ENCODE data around the gene PMPCA. TPM values are rescaled to one million over a fixed set of nuclear protein-coding genes. Genes with fewer than 3 reads are reported as not detected.

The PMPCA gene
- total and polyA plus RNA-seq, 2 experiments from 2014 or later = 61.3 to 88.2 TPM

DNA sequence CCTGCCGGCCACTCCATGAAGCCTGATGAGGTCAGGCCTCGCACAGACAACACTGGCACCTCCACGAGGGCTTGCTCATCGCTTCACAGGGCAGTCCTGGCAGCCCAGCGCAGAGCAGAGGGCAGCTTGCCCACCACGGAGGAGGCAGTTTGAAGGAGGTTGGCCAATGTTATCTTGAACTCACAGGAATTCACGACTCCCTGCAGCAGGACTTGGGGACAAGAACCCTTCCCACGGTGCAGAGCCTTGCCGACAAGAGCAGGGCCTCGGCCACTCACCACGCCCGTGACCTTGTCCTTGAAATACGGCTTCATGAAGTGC is 15.5 kb upstream of the PMPCA start (continued):
- TF ChIP-seq NANOG (IDR thresholded peaks at IDR 0.05; ENCODE audit: borderline replicate concordance) = no peak
- no peak for TF ChIP-seq EZH2phosphoT487 (IDR thresholded peaks at IDR 0.05; ENCODE audit: unreplicated experiment)
- no peak for TF ChIP-seq CREB1 (CRISPR knock-in tag; IDR thresholded peaks at IDR 0.05; ENCODE audit: low read depth)

DNA sequence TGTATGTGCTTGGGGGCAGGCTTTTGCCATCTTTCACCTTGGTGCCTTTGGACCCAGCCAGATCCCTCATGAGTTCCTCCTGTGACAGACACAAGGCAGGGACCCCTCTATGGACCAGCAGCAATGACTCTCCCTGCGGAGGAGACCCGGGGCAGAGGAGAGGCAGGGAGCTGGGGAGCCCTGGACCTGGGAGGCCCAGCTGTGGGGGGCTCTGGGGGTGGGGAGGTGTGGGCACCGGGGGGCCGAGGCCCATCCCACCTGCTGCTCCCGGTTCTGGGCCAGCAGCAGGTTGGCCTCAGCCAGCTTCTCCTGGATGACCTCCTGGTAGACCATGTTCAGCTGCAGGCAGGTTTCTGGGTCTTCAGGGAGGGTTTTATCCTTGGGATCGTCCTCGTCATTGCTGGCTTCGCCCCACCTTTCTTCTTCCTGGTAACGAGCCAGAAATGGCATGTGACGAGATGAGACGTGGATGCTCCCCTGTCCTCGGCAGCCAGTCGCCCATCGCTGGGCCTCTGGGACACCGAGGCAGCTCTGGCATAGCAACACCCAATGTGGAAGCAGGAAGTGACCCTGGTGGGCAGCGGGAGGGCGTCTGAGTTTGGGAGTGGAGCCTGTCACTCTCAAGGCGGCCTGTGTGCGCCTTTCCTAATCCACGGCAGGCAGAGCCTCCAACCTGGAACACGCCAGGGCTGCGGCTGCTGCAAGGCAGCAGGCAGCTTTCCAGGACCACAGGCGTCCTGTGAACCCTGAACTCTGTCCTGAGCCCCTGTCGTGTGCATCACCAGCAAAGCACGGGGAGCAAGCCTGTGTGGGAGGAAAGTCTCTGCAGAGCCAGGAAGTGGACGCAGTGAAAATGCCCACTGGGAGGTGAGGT is 14.9 kb upstream of the PMPCA start:
- Histone ChIP-seq H3K36me3 (ENCODE audit: insufficient read depth) (peaks cover 17% of the 10 kb centered on the region), H3K27ac (ENCODE audit: low read depth) (no peak overlapping the region), H3K79me2 (replicated peaks; ENCODE audit: insufficient read depth) (peaks cover 32% of the 10 kb centered on the region), H3K4me3 (no peak overlapping the region), H4K20me1 (replicated peaks; ENCODE audit: insufficient read depth) (peaks cover 12% of the 10 kb centered on the region), H3K4me1 (ENCODE audit: insufficient read depth) (peaks cover 3% of the 10 kb centered on the region; the same call in 1 of the 2 replicates), H2AFZ (no peak overlapping the region), H3K9me2 (ENCODE audit: insufficient read depth) (no peaks in the 10 kb centered on the region), H3K4me2 (no peak overlapping the region), H3F3A (replicated peaks; ENCODE audit: low read depth) (peaks cover 5% of the 10 kb centered on the region), H3K27me3 (ENCODE audit: insufficient read depth) (no peaks in the 10 kb centered on the region)
- DNase-seq (ENCODE audit: low spot score) = no peak
- no peak for TF ChIP-seq STAT1 (IDR thresholded peaks at IDR 0.05; ENCODE audit: unreplicated experiment)
- TF ChIP-seq REST (IDR thresholded peaks at IDR 0.05; ENCODE audit: unreplicated experiment) = no peak
- TF ChIP-seq, protein P1, sequence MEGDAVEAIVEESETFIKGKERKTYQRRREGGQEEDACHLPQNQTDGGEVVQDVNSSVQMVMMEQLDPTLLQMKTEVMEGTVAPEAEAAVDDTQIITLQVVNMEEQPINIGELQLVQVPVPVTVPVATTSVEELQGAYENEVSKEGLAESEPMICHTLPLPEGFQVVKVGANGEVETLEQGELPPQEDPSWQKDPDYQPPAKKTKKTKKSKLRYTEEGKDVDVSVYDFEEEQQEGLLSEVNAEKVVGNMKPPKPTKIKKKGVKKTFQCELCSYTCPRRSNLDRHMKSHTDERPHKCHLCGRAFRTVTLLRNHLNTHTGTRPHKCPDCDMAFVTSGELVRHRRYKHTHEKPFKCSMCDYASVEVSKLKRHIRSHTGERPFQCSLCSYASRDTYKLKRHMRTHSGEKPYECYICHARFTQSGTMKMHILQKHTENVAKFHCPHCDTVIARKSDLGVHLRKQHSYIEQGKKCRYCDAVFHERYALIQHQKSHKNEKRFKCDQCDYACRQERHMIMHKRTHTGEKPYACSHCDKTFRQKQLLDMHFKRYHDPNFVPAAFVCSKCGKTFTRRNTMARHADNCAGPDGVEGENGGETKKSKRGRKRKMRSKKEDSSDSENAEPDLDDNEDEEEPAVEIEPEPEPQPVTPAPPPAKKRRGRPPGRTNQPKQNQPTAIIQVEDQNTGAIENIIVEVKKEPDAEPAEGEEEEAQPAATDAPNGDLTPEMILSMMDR (conservative IDR thresholded peaks at IDR 0.05; ENCODE audit: low read depth in 2 of 2) = no peak
- TF ChIP-seq POLR2AphosphoS5 (IDR thresholded peaks at IDR 0.05; ENCODE audit: low read depth) = no peak
- no peak for TF ChIP-seq ZNF114 (CRISPR knock-in tag; IDR thresholded peaks at IDR 0.05)
- no peak for TF ChIP-seq ZNF331 (CRISPR knock-in tag; IDR thresholded peaks at IDR 0.05; ENCODE audit: low read depth)
- TF ChIP-seq CREB1 (CRISPR knock-in tag; IDR thresholded peaks at IDR 0.05; ENCODE audit: low read depth) = no peak
- no peak for TF ChIP-seq ZNF462 (CRISPR knock-in tag; IDR thresholded peaks at IDR 0.05)
- TF ChIP-seq JUNB (IDR thresholded peaks at IDR 0.05; ENCODE audit: unreplicated experiment) = no peak
- TF ChIP-seq, protein P2, sequence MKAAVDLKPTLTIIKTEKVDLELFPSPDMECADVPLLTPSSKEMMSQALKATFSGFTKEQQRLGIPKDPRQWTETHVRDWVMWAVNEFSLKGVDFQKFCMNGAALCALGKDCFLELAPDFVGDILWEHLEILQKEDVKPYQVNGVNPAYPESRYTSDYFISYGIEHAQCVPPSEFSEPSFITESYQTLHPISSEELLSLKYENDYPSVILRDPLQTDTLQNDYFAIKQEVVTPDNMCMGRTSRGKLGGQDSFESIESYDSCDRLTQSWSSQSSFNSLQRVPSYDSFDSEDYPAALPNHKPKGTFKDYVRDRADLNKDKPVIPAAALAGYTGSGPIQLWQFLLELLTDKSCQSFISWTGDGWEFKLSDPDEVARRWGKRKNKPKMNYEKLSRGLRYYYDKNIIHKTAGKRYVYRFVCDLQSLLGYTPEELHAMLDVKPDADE (IDR thresholded peaks at IDR 0.05) = no peak
- no peaks in the 10 kb centered on the region for H3K9me3 Mint-ChIP-seq
- no peak overlapping the region for H3K4me3 Mint-ChIP-seq
- ATAC-seq = no peak
- no peak overlapping the region; the same call in 1 of the 2 replicates for H3K27ac Mint-ChIP-seq
- H3K36me3 Mint-ChIP-seq (ENCODE audit: low read depth) = peaks cover 62% of the 10 kb centered on the region
- H3K27me3 Mint-ChIP-seq (ENCODE audit: insufficient read depth, low read depth, poor library complexity) = peaks cover 12% of the 10 kb centered on the region
- H3K4me1 Mint-ChIP-seq = peaks cover 9% of the 10 kb centered on the region

Data from GM23338 (cell line).